GM12878 (cell line): Measurements from ENCODE around the gene PAQR5. TPM values are rescaled to one million over a fixed set of nuclear protein-coding genes. Genes with fewer than 3 reads are reported as not detected.

Experiments used
- ATAC-seq: fragments of 200-7000 bp; cut with Tn5 transposase; 3 replicates; pipeline ENCODE4 v1.9.1; 2020; ENCODE audit warnings: mild to moderate bottlenecking, moderate library complexity
- BruUV-seq: library from RNA; stranded (reverse); fragments of 400-500 nt; replicated peaks from 2 replicates; lab custom pipeline; 2021; lab: Mats Ljungman, UMichigan
- CTCF ChIA-PET: fragments of 300-600 bp; sonication (Branson Sonifier 250); formaldehyde crosslinking; extraction: SDS; loops from one replicate; lab custom pipeline; 2021; ENCODE audit warnings: inconsistent platforms; lab: Yijun Ruan, JAX
- POLR2A ChIA-PET: fragments of 350-600 bp; formaldehyde crosslinking; extraction: SDS; loops from one replicate; lab custom pipeline; 2021; ENCODE audit warnings: inconsistent platforms; lab: Charles Lee
- RAD21 ChIA-PET: fragments of 300-600 bp; sonication (Branson Sonifier 250); formaldehyde crosslinking; loops from one replicate; lab custom pipeline; 2023; ENCODE audit warnings: antibody characterized with exemption; ENCODE audit not compliant: unreplicated experiment; lab: Charles Lee
- SMC1A ChIA-PET: fragments of 300-600 bp; sonication (Branson Sonifier 250); formaldehyde crosslinking; loops from one replicate; lab custom pipeline; 2023; ENCODE audit not compliant: unreplicated experiment, uncharacterized antibody; lab: Charles Lee
- DNase-seq: peaks from one replicate; pipeline ENCODE4 v3.0.0-alpha.2; 2011; ENCODE audit warnings: low read depth, low spot score
- FAIRE-seq: peaks from 3 replicates; lab custom pipeline; 2011; peaks lifted over from hg19 to GRCh38; lab: Jason Lieb, UNC
- H2AFZ ChIP-seq: 2 replicates; pipeline ENCODE4 v1.6.0; 2011; ENCODE audit warnings: low read depth, low read length, control low read depth; ENCODE audit not compliant: control insufficient read depth
- H3K27ac ChIP-seq: 2 replicates; pipeline ENCODE4 v1.5.1; 2011; ENCODE audit warnings: control low read depth; ENCODE audit not compliant: control insufficient read depth, insufficient read depth
- H3K27me3 ChIP-seq, 2 experiments: replicated peaks in 1 of 2; 2 replicates each; pipeline versions ENCODE4 v1.6.0 to v1.6.1; 2011; ENCODE audit warnings: low read length in 1 of 2; ENCODE audit not compliant: control insufficient read depth in 2 of 2, insufficient read depth in 2 of 2
- H3K36me3 ChIP-seq, 2 experiments: 2 replicates each; pipeline ENCODE4 v1.5.1; 2011; ENCODE audit warnings: low read length in 1 of 2; ENCODE audit not compliant: control insufficient read depth in 2 of 2, insufficient read depth in 2 of 2
- H3K4me1 ChIP-seq: 2 replicates; pipeline ENCODE4 v1.6.1; 2011; ENCODE audit warnings: mild to moderate bottlenecking, low read length, moderate library complexity, mixed read lengths; ENCODE audit not compliant: control insufficient read depth, insufficient read depth
- H3K4me2 ChIP-seq: 2 replicates; pipeline ENCODE4 v1.6.0; 2011; ENCODE audit warnings: control low read depth; ENCODE audit not compliant: control insufficient read depth, insufficient read depth
- H3K4me3 ChIP-seq: fragments of 200-600 bp; sonication (generic); 2 replicates; pipeline ENCODE4 v1.5.1; 2016
- H3K79me2 ChIP-seq: 2 replicates; pipeline ENCODE4 v1.6.0; 2011; ENCODE audit warnings: low read length; ENCODE audit not compliant: control insufficient read depth, insufficient read depth
- H3K9ac ChIP-seq: 2 replicates; pipeline ENCODE4 v1.8.0; 2011; ENCODE audit warnings: low read length, control low read depth, mixed read lengths; ENCODE audit not compliant: control insufficient read depth, insufficient read depth
- H3K9me3 ChIP-seq: replicated peaks from 3 replicates; pipeline ENCODE4 v1.5.1; 2011; ENCODE audit warnings: mild to moderate bottlenecking, low read length; ENCODE audit not compliant: control insufficient read depth, insufficient read depth
- H4K20me1 ChIP-seq: 2 replicates; pipeline ENCODE4 v1.6.0; 2011; ENCODE audit not compliant: control insufficient read depth, insufficient read depth
- CBFB ChIP-seq: IDR thresholded peaks from 2 replicates; pipeline ENCODE4 v1.6.1; 2016; ENCODE audit warnings: antibody characterized with exemption, low read depth
- ESRRA ChIP-seq: IDR thresholded peaks from 2 replicates; pipeline ENCODE4 v1.6.1; 2012; ENCODE audit warnings: mild to moderate bottlenecking, low read length, improper control_type of control experiment
- SRF ChIP-seq, 2 experiments: IDR thresholded peaks; 2 replicates each; pipeline ENCODE4 v1.6.1; 2011; ENCODE audit warnings: low read depth in 2 of 2, low read length in 2 of 2, mild to moderate bottlenecking in 1 of 2, moderate library complexity in 1 of 2
- WGBS: methylation state at CpG from one replicate; pipeline ENCODE4 v1.1.6; 2016; ENCODE audit warnings: low lambda C conversion rate; ENCODE audit not compliant: insufficient replicate concordance, insufficient coverage; ENCODE audit errors: missing lambda C conversion rate; 5-methylcytosine and 5-hydroxymethylcytosine counted together
- in situ Hi-C: fragments of 300-500 bp; cut with MboI; formaldehyde crosslinking; loops from 9 replicates; pipeline ENCODE4 v1.14.3; 2018; ENCODE audit warnings: mixed read lengths
- intact Hi-C: fragments of 100-400 bp; cut with micrococcal nuclease; formaldehyde crosslinking; loops from one replicate; pipeline ENCODE4 v1.14.2; 2022; ENCODE audit not compliant: unreplicated experiment
- polyA plus RNA-seq, 11 experiments: library from polyadenylated mRNA; depleted of rRNA in 4 of 11; unstranded in 6 of 11; stranded (reverse) in 5 of 11; fragments of >200 nt; fragmentation: Nextera tagmentation in 4 of 11; fragmentation: Illumina TruSeq in 1 of 11; extraction: Ambion mirVana in 4 of 11; extraction: Trizol in 1 of 11; gene quantifications; 1 replicate in 1 of 11; 2 replicates in 10 of 11; pipeline versions ENCODE4 v1.2.1 to v1.2.3, GENCODE V29; 2011 to 2016; ENCODE audit warnings: inconsistent platforms in 2 of 11, missing spikeins in 2 of 11, low read depth in 1 of 11
- total RNA-seq, 4 experiments: library from RNA; depleted of rRNA in 3 of 4; stranded (reverse); fragments of >200 nt in 3 of 4; fragmentation: Illumina TruSeq in 1 of 4; extraction: Trizol in 1 of 4; gene quantifications; 2 replicates each; pipeline versions ENCODE4 v1.2.1 to v1.2.3, GENCODE V29; 2013 to 2021
- TF ChIP-seq, protein P1 (sequence below): fragments of 450-650 bp; conservative IDR thresholded peaks from 2 replicates; pipeline ENCODE4 v1.6.1; 2017; ENCODE audit warnings: mild to moderate bottlenecking, moderate library complexity
- TF ChIP-seq, protein P2 (sequence below): fragments of 450-650 bp; IDR thresholded peaks from 2 replicates; pipeline ENCODE4 v1.6.1; 2016; ENCODE audit warnings: mild to moderate bottlenecking
- TF ChIP-seq, protein P3 (sequence below): IDR thresholded peaks from 2 replicates; pipeline ENCODE4 v1.6.1; 2012; ENCODE audit warnings: low read length, inconsistent platforms
- TF ChIP-seq, protein P4 (sequence below): fragments of 450-650 bp; IDR thresholded peaks from 2 replicates; pipeline ENCODE4 v1.6.1; 2018; ENCODE audit warnings: borderline replicate concordance, mild to moderate bottlenecking; ENCODE audit not compliant: partially characterized antibody

The PAQR5 gene
- total and polyA plus RNA-seq, 10 of the 15 experiments (the other 5 are each of a cell fraction or from before 2014, with no cell fraction given), result 0.02 to 0.03 TPM; not detected in 8

DNA sequence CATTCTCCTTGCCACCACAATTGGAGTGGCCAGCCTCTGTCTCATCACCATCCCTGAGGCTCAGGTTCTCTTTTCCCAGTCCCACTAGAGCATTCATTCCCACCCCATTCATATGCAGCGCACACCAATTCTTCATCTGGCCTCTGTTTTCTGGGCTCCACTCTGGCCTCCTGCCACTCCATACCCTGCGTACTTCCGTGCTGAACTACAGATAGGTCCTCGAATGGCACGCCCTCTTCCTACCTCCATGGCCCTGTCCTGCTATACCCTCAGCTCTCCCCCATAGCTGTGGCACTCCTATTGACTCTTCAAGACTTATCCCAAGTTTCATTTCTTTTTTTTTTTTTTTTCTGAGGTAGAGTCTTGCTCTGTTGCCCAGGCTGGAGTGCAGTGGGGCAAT lies 25.9 kb downstream of the PAQR5 start:
- BruUV-seq, result no TSS peak
- no peak overlapping the region for H3K4me3 ChIP-seq
- no peak overlapping the region for H3K9ac ChIP-seq
- no peaks in the 10 kb centered on the region for H3K4me1 ChIP-seq
- H3K27me3 ChIP-seq, result peaks cover 0 to 5% of the 10 kb centered on the region in 2 experiments; a peak in 2 of 4 replicates
- no peaks in the 10 kb centered on the region for H3K9me3 ChIP-seq
- ChIA-PET CTCF (interaction anchor here (0.6 kb wide), 1 partner anchor 289 kb away, joined by 3 read pairs; no protein-coding TSS in a partner anchor), POLR2A (no interaction called here), RAD21 (no interaction called here), SMC1A (no interaction called here)
- H2AFZ ChIP-seq, result no peak overlapping the region
- in situ Hi-C loops, result no loop called here
- no peak for ATAC-seq
- H3K79me2 ChIP-seq, result no peaks in the 10 kb centered on the region
- 56% methylated on average over 5 of the region's 5 CpGs for WGBS
- H3K36me3 ChIP-seq, result no peaks in the 10 kb centered on the region
- no peak overlapping the region for H3K4me2 ChIP-seq
- intact Hi-C loops, result no loop called here
- H4K20me1 ChIP-seq, result no peaks in the 10 kb centered on the region
- no peak overlapping the region for H3K27ac ChIP-seq
- DNase-seq, result no peak
- no peak for FAIRE-seq
- TF ChIP-seq SRF (IDR thresholded peaks at IDR 0.05; ENCODE audit: low read depth in 2 of 2, low read length in 2 of 2), result no peak
- TF ChIP-seq, protein P1, sequence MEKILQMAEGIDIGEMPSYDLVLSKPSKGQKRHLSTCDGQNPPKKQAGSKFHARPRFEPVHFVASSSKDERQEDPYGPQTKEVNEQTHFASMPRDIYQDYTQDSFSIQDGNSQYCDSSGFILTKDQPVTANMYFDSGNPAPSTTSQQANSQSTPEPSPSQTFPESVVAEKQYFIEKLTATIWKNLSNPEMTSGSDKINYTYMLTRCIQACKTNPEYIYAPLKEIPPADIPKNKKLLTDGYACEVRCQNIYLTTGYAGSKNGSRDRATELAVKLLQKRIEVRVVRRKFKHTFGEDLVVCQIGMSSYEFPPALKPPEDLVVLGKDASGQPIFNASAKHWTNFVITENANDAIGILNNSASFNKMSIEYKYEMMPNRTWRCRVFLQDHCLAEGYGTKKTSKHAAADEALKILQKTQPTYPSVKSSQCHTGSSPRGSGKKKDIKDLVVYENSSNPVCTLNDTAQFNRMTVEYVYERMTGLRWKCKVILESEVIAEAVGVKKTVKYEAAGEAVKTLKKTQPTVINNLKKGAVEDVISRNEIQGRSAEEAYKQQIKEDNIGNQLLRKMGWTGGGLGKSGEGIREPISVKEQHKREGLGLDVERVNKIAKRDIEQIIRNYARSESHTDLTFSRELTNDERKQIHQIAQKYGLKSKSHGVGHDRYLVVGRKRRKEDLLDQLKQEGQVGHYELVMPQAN, result no peak

DNA sequence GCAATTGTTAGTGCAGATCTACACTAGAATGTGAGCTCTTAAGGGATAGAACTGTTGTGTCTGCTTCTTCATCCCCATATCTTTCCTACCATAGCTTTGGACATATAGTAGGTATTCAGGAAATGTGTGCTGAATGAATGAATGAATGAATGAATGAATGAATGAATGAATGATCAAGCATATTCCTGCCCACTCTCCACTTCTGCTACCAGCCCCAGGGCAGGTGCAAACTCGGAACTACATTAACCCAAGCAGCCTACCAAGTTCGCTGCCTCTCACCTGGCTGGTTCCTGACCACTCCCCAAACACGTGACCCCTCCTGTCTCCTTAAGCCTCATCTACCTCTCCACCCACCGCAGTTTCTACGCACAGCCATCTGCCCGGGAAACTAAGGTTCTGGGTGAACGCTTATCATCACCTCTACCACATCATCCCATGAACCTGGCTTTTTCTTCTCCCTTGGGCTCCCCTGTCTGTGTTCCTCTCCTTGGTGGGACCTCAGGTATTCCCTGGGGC lies 26.8 kb downstream of the PAQR5 start:
- Histone ChIP-seq H3K9ac (no peak overlapping the region), H2AFZ (no peak overlapping the region), H3K27me3 (peaks cover 0 to 3% of the 10 kb centered on the region in 2 experiments; a peak in 2 of 4 replicates), H4K20me1 (no peaks in the 10 kb centered on the region)
- SMC1A ChIA-PET, result no interaction called here
- in situ Hi-C loops (no loop called here), intact Hi-C loops (no loop called here)
- CTCF ChIA-PET, result no interaction called here
- TF ChIP-seq ESRRA (no peak), CBFB (no peak)
- TF ChIP-seq, protein P2, sequence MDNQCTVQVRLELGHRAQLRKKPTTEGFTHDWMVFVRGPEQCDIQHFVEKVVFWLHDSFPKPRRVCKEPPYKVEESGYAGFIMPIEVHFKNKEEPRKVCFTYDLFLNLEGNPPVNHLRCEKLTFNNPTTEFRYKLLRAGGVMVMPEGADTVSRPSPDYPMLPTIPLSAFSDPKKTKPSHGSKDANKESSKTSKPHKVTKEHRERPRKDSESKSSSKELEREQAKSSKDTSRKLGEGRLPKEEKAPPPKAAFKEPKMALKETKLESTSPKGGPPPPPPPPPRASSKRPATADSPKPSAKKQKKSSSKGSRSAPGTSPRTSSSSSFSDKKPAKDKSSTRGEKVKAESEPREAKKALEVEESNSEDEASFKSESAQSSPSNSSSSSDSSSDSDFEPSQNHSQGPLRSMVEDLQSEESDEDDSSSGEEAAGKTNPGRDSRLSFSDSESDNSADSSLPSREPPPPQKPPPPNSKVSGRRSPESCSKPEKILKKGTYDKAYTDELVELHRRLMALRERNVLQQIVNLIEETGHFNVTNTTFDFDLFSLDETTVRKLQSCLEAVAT, result no peak
- TF ChIP-seq, protein P3, sequence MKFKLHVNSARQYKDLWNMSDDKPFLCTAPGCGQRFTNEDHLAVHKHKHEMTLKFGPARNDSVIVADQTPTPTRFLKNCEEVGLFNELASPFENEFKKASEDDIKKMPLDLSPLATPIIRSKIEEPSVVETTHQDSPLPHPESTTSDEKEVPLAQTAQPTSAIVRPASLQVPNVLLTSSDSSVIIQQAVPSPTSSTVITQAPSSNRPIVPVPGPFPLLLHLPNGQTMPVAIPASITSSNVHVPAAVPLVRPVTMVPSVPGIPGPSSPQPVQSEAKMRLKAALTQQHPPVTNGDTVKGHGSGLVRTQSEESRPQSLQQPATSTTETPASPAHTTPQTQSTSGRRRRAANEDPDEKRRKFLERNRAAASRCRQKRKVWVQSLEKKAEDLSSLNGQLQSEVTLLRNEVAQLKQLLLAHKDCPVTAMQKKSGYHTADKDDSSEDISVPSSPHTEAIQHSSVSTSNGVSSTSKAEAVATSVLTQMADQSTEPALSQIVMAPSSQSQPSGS, result no peak
- TF ChIP-seq, protein P4, sequence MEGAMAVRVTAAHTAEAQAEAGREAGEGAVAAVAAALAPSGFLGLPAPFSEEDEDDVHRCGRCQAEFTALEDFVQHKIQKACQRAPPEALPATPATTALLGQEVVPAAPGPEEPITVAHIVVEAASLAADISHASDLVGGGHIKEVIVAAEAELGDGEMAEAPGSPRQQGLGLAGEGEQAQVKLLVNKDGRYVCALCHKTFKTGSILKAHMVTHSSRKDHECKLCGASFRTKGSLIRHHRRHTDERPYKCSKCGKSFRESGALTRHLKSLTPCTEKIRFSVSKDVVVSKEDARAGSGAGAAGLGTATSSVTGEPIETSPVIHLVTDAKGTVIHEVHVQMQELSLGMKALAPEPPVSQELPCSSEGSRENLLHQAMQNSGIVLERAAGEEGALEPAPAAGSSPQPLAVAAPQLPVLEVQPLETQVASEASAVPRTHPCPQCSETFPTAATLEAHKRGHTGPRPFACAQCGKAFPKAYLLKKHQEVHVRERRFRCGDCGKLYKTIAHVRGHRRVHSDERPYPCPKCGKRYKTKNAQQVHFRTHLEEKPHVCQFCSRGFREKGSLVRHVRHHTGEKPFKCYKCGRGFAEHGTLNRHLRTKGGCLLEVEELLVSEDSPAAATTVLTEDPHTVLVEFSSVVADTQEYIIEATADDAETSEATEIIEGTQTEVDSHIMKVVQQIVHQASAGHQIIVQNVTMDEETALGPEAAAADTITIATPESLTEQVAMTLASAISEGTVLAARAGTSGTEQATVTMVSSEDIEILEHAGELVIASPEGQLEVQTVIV, result no peak
- TF ChIP-seq, all 136 proteins: peak for 0
- BruUV-seq, result no TSS peak
- WGBS, result 54% methylated on average over 7 of the region's 7 CpGs
- no peaks in the 10 kb centered on the region for H3K79me2 ChIP-seq
- H3K4me3 ChIP-seq, result no peak overlapping the region
- ATAC-seq, result no peak
- no peak overlapping the region for H3K4me2 ChIP-seq
- no peak for DNase-seq
- no peaks in the 10 kb centered on the region for H3K36me3 ChIP-seq
- H3K27ac ChIP-seq, result no peak overlapping the region
- no peaks in the 10 kb centered on the region for H3K4me1 ChIP-seq
- no peak for FAIRE-seq
- H3K9me3 ChIP-seq, result no peaks in the 10 kb centered on the region
- ChIA-PET RAD21 (no interaction called here), POLR2A (no interaction called here)
